ENCODE data around the gene SEMA3A.

DNA sequence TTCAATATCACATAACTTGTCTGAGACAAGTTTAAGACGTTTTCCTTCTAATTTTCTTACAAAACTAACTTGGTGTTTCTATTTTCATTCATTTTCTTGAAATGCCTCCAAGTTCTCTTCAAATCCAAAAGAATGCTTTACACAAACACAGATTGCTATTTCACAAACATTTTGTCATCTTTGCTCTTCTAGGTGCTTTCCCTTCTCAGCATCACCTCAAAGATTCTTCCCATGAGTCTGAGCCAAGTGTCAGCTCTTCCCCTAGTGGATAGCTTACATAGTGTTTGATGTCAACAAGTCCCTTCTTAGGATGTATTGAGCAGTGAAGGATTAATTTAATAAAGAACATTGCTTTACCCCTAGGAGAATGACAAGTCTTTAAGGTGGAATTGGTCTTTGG is 38.1 kb upstream of the SEMA3A start:
- TF ChIP-seq EZH2phosphoT487 (IDR thresholded peaks at IDR 0.05; ENCODE audit: insufficient read depth, low read depth), result no peak
- no peak for TF ChIP-seq EZH2 (IDR thresholded peaks at IDR 0.05; ENCODE audit: insufficient read depth, poor library complexity, severe bottlenecking)

Data from GM23248 (cell line).